HUES48 (cell line): Measurements from ENCODE around the gene AREG.

Experiments
- H3K27ac ChIP-seq: one replicate; pipeline ENCODE4 v1.7.0; 2013; ENCODE audit warnings: low read depth, low read length, inconsistent platforms
- H3K27me3 ChIP-seq: 2 replicates; pipeline ENCODE4 v1.6.1; 2013; ENCODE audit warnings: mild to moderate bottlenecking, low read length; ENCODE audit not compliant: control insufficient read depth, insufficient read depth
- H3K36me3 ChIP-seq: 2 replicates; pipeline ENCODE4 v1.6.1; 2013; ENCODE audit warnings: low read length; ENCODE audit not compliant: control insufficient read depth, insufficient read depth
- H3K4me1 ChIP-seq: 2 replicates; pipeline ENCODE4 v1.6.1; 2013; ENCODE audit warnings: mild to moderate bottlenecking, low read length; ENCODE audit not compliant: control insufficient read depth, insufficient read depth
- H3K4me3 ChIP-seq: 2 replicates; pipeline ENCODE4 v1.5.1; 2013; ENCODE audit warnings: mild to moderate bottlenecking, low read depth, low read length
- H3K9ac ChIP-seq: 2 replicates; pipeline ENCODE4 v1.6.1; 2013; ENCODE audit warnings: mild to moderate bottlenecking, low read depth, low read length, moderate library complexity
- H3K9me3 ChIP-seq: 2 replicates; pipeline ENCODE4 v1.6.1; 2013; ENCODE audit warnings: low read length; ENCODE audit not compliant: control insufficient read depth, insufficient read depth

The AREG gene

GRCh38 chr4:74413265-74413664, 31.7 kb upstream of the AREG start:
- Histone ChIP-seq H3K4me1 (peaks cover 15% of the 10 kb centered on the region), H3K4me3 (no peak overlapping the region), H3K9ac (no peak overlapping the region), H3K27ac (no peak overlapping the region), H3K9me3 (no peaks in the 10 kb centered on the region), H3K36me3 (no peaks in the 10 kb centered on the region), H3K27me3 (no peaks in the 10 kb centered on the region)

- Histone ChIP-seq H3K4me1 (peaks cover 15% of the 10 kb centered on the region), H3K4me3 (no peak overlapping the region), H3K27ac (no peak overlapping the region), H3K9ac (no peak overlapping the region), H3K36me3 (no peaks in the 10 kb centered on the region), H3K9me3 (no peaks in the 10 kb centered on the region), H3K27me3 (no peaks in the 10 kb centered on the region)
Measured at GRCh38 chr4:74414149-74414809, 30.7 kb upstream of the AREG start.

DNA sequence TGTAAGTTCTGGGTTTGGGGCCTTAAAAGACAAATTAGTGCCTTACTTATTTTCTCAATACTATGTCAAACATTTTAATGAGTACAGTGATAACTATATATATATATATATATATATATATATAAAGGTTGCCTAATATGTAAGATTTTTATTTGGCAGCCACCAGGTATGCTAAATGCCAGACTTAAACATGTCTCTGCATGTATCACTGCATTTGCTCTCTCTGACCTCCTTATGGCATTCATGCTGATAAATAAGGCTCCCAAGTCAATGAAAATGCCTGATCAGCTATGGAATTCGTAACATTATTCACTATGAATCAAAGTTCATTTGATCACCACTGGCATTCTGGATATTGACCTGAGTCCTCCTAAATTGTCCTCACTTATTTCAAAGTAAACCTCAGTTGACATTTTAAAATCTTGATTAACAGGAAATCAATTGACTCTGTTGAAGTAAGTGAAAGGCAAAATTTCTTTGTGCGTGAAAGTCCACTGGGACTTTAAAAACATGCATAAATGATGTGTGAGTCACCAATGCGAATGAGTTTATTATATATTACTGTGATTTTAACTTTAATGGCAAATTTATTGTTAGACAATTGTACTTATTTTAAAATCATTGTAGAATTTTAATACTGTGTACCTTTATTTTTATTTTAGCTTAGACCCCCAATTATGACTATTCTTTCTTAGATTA, 29.2 kb upstream of the AREG start:
- Histone ChIP-seq H3K9me3 (no peaks in the 10 kb centered on the region), H3K4me3 (no peak overlapping the region), H3K4me1 (peaks cover 8% of the 10 kb centered on the region; the same call in 1 of the 2 replicates), H3K36me3 (no peaks in the 10 kb centered on the region), H3K9ac (no peak overlapping the region), H3K27me3 (no peaks in the 10 kb centered on the region), H3K27ac (no peak overlapping the region)

DNA sequence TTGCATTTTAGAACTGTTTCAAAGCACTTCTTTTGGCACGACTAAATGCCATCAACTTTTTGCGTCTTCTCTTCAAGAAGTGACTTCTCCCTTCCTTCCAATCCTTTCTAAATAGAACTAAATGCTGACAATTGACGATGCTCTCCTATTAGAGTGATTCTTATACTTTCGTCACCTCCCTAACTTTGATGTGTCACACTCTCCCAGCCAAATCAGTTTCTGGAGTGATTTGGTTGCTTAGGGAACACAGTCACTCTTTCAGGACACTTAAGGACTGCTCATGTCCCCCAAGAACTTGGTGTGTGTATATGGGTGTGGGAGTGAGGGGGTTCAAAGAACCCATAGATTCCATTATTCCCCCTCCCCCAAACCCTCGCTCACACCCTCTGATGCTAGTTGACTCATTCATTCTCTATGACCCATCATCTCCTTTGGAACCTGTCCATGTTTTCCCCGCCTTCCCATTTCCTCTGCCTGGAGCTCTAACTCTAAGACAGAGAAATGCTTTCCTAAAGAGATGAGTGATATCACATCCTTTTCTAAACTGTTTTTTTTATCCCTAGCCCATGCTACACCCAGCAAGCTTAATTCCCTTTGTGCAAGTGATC, 26.8 kb upstream of the AREG start:
- Histone ChIP-seq H3K9me3 (no peaks in the 10 kb centered on the region), H3K27me3 (no peaks in the 10 kb centered on the region), H3K9ac (no peak overlapping the region), H3K4me3 (no peak overlapping the region), H3K36me3 (no peaks in the 10 kb centered on the region), H3K27ac (no peak overlapping the region), H3K4me1 (peaks cover 3% of the 10 kb centered on the region)

- Histone ChIP-seq H3K4me1 (peaks cover 5% of the 10 kb centered on the region), H3K9me3 (no peaks in the 10 kb centered on the region), H3K4me3 (no peak overlapping the region), H3K27ac (no peak overlapping the region), H3K27me3 (no peaks in the 10 kb centered on the region), H3K9ac (no peak overlapping the region), H3K36me3 (no peaks in the 10 kb centered on the region)
Measured at GRCh38 chr4:74420863-74421262, 24.1 kb upstream of the AREG start.

DNA sequence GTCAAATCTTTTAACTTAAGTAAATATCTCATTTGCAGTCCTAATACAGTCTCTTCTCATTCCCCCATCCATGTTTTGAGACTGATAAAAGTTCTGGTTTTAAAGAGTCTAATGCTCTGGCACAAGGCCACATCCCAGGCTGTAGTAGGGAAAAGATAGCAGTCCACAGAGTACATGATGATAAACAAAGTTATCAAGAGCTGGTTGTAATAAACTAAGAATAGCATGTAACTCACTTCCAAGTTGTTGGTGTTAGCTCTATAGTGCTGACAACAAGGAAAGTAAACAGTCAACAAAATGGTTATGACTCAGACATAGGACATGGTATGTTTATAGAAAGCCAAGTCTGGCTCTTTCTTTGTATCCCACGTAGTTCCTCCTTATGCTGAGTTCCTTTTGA, 21.8 kb upstream of the AREG start:
- peaks cover 5% of the 10 kb centered on the region for H3K4me1 ChIP-seq
- H3K4me3 ChIP-seq, result no peak overlapping the region
- H3K27ac ChIP-seq, result no peak overlapping the region
- H3K9ac ChIP-seq, result no peak overlapping the region
- H3K36me3 ChIP-seq, result no peaks in the 10 kb centered on the region
- H3K9me3 ChIP-seq, result no peaks in the 10 kb centered on the region
- no peaks in the 10 kb centered on the region for H3K27me3 ChIP-seq

- H3K36me3 ChIP-seq, result no peaks in the 10 kb centered on the region
- no peak overlapping the region for H3K4me3 ChIP-seq
- H3K9me3 ChIP-seq, result no peaks in the 10 kb centered on the region
- H3K27ac ChIP-seq, result no peak overlapping the region
- H3K9ac ChIP-seq, result no peak overlapping the region
- H3K4me1 ChIP-seq, result peaks cover 5% of the 10 kb centered on the region
- H3K27me3 ChIP-seq, result no peaks in the 10 kb centered on the region
Measured at GRCh38 chr4:74424111-74424510, 20.8 kb upstream of the AREG start.

DNA sequence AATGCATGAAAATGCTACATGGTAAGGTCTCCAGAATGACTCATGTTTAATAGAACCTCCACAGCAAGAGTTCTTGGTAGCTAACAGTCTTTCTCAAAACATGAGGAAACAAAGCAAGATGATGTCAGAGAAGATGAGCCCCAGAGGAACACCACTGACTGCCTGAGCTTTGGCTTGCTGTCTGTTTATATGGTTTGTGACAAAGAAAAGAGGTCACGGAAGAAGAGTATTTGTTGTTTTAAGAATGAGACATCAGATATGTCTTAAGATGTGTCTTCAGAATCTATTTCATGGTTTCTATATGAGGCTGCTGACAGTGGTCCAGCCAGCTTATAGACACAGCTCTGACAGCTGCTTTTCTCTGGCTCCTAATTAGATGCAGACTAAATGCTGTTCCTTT, 18.8 kb upstream of the AREG start:
- Histone ChIP-seq H3K36me3 (no peaks in the 10 kb centered on the region), H3K27ac (no peak overlapping the region), H3K4me1 (peaks cover 5% of the 10 kb centered on the region), H3K9me3 (no peaks in the 10 kb centered on the region), H3K9ac (no peak overlapping the region), H3K27me3 (no peaks in the 10 kb centered on the region), H3K4me3 (no peak overlapping the region)

GRCh38 chr4:74428276-74428675, 16.7 kb upstream of the AREG start:
- Histone ChIP-seq H3K27me3 (no peaks in the 10 kb centered on the region), H3K4me3 (no peak overlapping the region), H3K27ac (no peak overlapping the region), H3K9me3 (no peaks in the 10 kb centered on the region), H3K9ac (no peak overlapping the region), H3K4me1 (peaks cover 1% of the 10 kb centered on the region), H3K36me3 (no peaks in the 10 kb centered on the region)

DNA sequence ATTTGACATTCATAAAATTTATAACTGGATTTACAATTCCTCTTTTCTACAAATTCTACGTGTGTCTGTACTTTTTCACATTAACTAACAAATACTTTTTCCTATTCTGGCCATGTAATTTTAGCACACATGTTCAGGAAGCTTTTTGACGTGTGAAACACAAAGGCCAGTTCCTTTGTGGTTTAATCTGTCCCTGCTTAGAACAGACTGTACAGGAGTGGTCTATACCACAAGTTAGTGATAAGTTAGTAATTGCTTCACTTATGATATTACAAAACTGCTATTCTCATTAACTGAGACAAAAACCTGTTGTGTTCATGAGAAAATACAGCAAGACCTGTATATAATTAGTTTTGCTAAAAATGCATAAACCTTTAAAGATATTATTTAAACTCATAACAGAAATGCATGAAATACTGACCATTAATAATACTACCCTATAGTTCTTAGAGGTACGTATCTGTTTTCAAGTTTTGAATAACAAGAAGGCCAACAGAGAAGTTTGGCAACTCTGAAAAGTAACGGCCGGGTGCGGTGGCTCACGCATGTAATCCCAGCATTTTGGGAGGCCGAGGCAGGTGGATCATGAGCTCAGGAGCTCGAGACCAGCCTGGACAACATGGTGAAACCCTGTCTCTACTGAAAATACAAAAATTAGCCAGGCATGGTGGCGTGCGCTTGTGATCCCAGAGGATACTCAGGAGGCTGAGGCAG, 13.7 kb upstream of the AREG start:
- H3K27me3 ChIP-seq, result no peaks in the 10 kb centered on the region
- no peak overlapping the region for H3K4me3 ChIP-seq

GRCh38 chr4:74433043-74433442, 11.9 kb upstream of the AREG start:
- no peak overlapping the region for H3K4me3 ChIP-seq
- H3K9me3 ChIP-seq, result no peaks in the 10 kb centered on the region
- no peaks in the 10 kb centered on the region for H3K4me1 ChIP-seq
- H3K27me3 ChIP-seq, result no peaks in the 10 kb centered on the region
- H3K36me3 ChIP-seq, result no peaks in the 10 kb centered on the region
- H3K9ac ChIP-seq, result no peak overlapping the region
- no peak overlapping the region for H3K27ac ChIP-seq

More for the DNA sequence above, 13.7 kb upstream of the AREG start:
- no peaks in the 10 kb centered on the region for H3K9me3 ChIP-seq
- no peaks in the 10 kb centered on the region for H3K36me3 ChIP-seq
- H3K9ac ChIP-seq, result no peak overlapping the region
- H3K27ac ChIP-seq, result no peak overlapping the region
- H3K4me1 ChIP-seq, result no peaks in the 10 kb centered on the region
